VCaP (cell line): ENCODE data around the gene TBPL2.

Source experiments
- H3K27ac ChIP-seq: fragments of 450-650 bp; 2 replicates; pipeline ENCODE4 v1.5.1; 2017
- TF ChIP-seq, protein P1 (sequence below): fragments of 450-650 bp; conservative IDR thresholded peaks from 2 replicates; pipeline ENCODE4 v1.5.1; 2017; ENCODE audit warnings: mild to moderate bottlenecking, moderate library complexity

Gene TBPL2

DNA sequence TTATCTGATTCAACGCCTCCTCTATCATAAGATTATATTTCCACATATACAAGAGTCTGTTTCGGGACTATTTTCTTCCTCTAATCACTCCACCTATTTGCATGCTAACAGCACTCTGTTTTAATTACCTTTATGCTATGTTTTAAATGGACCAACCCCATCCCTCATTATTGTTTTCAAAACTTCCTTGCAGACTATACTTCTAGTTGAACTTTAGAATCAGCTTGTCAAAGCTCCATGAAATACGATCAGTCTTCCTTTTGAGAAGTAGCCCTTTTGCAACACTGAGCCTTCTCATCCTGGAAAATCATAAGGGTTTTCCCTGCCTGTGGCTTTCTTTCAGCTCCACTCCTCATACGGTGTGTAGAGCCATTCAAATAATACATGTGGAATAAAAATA, 65.6 kb downstream of the TBPL2 start:
- TF ChIP-seq, protein P1, sequence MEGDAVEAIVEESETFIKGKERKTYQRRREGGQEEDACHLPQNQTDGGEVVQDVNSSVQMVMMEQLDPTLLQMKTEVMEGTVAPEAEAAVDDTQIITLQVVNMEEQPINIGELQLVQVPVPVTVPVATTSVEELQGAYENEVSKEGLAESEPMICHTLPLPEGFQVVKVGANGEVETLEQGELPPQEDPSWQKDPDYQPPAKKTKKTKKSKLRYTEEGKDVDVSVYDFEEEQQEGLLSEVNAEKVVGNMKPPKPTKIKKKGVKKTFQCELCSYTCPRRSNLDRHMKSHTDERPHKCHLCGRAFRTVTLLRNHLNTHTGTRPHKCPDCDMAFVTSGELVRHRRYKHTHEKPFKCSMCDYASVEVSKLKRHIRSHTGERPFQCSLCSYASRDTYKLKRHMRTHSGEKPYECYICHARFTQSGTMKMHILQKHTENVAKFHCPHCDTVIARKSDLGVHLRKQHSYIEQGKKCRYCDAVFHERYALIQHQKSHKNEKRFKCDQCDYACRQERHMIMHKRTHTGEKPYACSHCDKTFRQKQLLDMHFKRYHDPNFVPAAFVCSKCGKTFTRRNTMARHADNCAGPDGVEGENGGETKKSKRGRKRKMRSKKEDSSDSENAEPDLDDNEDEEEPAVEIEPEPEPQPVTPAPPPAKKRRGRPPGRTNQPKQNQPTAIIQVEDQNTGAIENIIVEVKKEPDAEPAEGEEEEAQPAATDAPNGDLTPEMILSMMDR: no peak
- no peak overlapping the region for H3K27ac ChIP-seq

DNA sequence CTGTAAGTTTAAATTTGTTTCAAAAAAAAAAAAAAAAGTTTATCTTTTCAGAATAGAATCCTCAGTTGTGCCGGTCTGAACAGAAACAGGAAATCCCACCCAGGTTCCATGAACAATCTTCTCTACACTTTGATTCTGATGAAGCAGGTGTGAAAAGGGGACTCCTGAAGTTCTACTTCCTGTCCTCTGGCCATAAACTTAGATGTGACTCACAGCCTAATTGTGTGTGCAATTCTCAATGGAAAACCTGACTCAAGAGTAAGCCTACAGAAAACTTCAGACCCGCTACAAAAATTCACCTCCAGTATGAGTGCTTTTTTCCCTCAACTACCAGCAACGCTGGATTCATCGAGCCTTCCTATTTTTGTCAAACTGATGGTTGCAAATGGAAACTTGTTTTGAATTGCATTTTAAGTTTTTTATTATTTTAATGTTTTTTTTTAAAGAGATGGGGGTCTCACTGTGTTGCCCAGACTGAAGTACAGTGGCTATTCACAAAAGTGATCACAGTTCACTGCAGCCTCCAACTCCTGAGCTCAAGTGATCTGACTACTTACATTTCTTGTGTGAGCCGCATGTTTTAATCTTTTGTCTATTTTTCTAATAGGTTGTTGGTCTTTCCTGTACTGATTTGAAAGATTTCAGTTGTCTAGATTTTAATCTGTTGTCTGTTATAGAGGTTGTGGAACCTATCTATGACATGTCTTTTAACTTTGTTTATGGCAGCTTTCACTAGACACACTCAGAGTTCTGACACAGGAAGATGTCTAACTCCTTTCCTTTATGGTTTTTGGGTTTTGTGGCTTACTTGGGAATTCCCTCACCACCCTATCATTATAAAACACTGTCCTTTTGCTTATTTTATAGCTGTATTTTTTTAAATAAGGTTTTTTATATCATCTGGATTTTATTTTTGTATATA, 66.4 kb downstream of the TBPL2 start:
- TF ChIP-seq, protein P1: no peak
- no peak overlapping the region for H3K27ac ChIP-seq

- H3K27ac ChIP-seq: no peak overlapping the region
- TF ChIP-seq, protein P1: no peak
These were observed 67.6 kb downstream of the TBPL2 start for GRCh38 chr14:55372825-55373224.

DNA sequence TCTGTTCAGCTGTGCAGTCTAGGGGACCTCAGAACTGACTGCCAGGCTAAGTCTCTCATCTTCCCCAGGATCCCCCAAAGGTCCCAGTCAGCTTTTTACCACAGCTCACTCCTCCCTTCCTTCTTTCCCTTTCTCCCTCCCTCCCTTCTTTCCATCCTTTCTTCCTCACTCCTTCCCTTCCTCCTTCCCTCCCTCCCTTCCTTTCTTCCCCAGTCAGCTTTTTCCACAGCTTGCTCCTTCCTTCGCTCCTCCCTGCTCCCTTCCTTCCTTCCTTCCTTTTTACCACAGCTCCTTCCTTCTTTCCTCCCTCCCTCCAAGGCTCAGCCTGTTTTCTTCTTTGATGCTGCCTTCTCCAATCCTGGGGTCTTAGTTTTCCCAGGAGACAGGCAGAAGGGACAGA, 68.0 kb downstream of the TBPL2 start:
- TF ChIP-seq, protein P1: no peak
- no peak overlapping the region for H3K27ac ChIP-seq

DNA sequence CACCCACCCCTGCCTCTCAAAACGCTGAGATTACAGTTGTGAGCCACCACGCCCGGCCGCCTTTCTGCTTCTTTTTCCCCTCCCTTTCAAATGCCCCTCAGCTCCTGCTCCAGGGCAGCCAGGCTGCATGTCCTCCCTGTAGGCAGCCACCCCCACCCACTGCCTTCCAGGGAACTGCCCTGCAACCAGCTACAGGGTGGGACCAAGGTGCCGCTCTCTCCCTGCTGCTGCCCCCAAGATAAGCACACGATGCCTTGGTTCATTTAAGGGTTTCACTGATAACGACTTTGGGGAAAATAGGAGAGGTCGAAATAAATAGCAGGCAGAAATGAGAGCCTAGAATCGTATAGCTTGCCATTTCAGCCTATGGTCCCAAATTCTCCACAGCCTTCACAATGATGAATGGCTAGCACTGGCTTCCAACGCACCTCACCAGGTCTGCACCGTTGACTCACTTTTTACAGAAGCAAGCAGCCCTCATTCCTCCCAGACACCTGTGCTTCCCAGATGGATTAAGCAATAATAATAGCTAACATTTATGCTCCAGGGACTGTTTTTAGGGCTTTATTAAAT, 69.4 kb downstream of the TBPL2 start:
- TF ChIP-seq, protein P1: no peak
- no peak overlapping the region for H3K27ac ChIP-seq

DNA sequence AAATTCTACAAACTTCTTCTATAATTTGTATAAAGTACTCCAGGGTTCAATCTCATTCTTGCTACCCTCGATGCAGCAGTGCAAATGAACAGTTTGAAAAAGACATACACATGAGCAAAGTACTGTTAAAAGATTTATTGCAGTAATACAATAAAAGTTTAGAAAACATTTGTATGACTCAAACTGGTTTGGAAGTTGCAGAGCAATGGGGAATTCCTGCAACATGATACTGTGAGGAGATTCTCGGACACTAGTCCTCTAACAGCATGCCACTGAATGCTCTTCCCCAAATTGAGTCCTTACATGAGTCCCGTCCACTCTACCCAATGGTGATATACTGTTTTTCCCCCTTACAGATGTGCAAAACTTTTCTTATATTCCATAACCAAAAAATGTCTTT, 74.1 kb downstream of the TBPL2 start:
- no peak overlapping the region for H3K27ac ChIP-seq
- TF ChIP-seq, protein P1: no peak
